ENCODE data around the gene TMEM79. TPM values are rescaled to one million over a fixed set of nuclear protein-coding genes. Genes with fewer than 3 reads are reported as not detected.

TMEM79 gene
- total RNA-seq, 1 experiment from 2014 or later, result 9.1 TPM

DNA sequence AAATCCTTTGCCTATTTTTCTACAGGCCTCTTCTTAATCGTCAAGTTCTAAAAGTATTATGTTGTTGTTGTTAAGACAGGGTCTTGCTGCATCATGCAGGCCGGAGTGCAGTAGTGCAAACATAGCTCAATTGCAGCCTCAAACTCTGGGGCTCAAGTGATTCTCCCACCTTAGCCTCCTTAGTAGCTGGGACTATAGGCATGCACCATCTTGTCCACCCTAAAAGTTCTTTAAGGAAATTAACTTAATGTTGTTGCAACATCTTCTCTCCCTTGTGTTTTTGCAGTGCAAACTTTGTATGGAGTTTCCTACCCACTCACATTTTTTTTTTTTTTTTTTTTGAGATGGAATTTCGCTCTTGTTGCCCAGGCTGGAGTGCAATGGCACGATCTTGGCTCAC lies 19.1 kb downstream of the TMEM79 start:
- Histone ChIP-seq H3K9me3 (ENCODE audit: low read depth, low read length, poor library complexity, severe bottlenecking) (no peaks in the 10 kb centered on the region), H3K4me1 (ENCODE audit: insufficient read depth, low read length, poor library complexity, severe bottlenecking) (no peaks in the 10 kb centered on the region), H3K27me3 (replicated peaks; ENCODE audit: insufficient read depth, low read depth, low read length, poor library complexity) (no peaks in the 10 kb centered on the region), H3K4me3 (ENCODE audit: low read depth, low read length, poor library complexity, severe bottlenecking) (no peak overlapping the region), H3K36me3 (ENCODE audit: insufficient read depth, low read length, poor library complexity, severe bottlenecking) (peaks cover 29% of the 10 kb centered on the region), H3K27ac (ENCODE audit: low read depth, low read length, poor library complexity, severe bottlenecking) (no peak overlapping the region)
- no TSS peak for BruUV-seq (replicated peaks)
- intact Hi-C loops (cut with micrococcal nuclease; ENCODE audit: unreplicated experiment), result no loop called here
- CTCF ChIA-PET, result no interaction called here
- POLR2A ChIA-PET (ENCODE audit: low non-redundant PET), result interaction anchor here (0.7 kb wide), 1 partner anchor 24 kb away, joined by 3 read pairs; no protein-coding TSS in a partner anchor
- no peak for DNase-seq (ENCODE audit: low spot score)
- no peak for TF ChIP-seq EZH2 (IDR thresholded peaks at IDR 0.05; ENCODE audit: borderline replicate concordance, low read depth, low read length, poor library complexity, severe bottlenecking)
- TF ChIP-seq, protein P1, sequence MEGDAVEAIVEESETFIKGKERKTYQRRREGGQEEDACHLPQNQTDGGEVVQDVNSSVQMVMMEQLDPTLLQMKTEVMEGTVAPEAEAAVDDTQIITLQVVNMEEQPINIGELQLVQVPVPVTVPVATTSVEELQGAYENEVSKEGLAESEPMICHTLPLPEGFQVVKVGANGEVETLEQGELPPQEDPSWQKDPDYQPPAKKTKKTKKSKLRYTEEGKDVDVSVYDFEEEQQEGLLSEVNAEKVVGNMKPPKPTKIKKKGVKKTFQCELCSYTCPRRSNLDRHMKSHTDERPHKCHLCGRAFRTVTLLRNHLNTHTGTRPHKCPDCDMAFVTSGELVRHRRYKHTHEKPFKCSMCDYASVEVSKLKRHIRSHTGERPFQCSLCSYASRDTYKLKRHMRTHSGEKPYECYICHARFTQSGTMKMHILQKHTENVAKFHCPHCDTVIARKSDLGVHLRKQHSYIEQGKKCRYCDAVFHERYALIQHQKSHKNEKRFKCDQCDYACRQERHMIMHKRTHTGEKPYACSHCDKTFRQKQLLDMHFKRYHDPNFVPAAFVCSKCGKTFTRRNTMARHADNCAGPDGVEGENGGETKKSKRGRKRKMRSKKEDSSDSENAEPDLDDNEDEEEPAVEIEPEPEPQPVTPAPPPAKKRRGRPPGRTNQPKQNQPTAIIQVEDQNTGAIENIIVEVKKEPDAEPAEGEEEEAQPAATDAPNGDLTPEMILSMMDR (conservative IDR thresholded peaks at IDR 0.05; ENCODE audit: low read depth, low read length), result no peak

DNA sequence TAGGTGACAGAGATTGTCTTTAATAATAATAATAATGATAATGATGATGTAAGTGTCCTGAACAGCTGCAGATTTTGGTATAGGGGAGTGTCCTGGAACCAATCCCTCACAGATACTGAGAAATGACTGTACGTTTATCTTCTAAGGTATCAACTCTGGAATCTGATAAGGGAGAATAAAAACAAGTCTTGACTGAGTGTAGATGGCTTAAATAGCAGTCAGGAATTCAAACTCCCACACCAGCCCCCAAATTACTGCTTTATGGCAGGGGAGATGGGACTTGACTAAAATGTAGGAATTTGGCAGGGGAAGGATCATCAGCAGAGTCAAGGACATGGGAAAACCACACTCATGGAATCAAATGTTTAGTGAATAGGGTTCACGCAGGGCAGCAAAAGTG lies 21.1 kb downstream of the TMEM79 start:
- no peak for DNase-seq (ENCODE audit: low spot score)
- H3K27ac ChIP-seq (ENCODE audit: low read depth, low read length, poor library complexity, severe bottlenecking), result no peak overlapping the region
- intact Hi-C loops (cut with micrococcal nuclease; ENCODE audit: unreplicated experiment), result no loop called here
- no peaks in the 10 kb centered on the region for H3K4me1 ChIP-seq (ENCODE audit: insufficient read depth, low read length, poor library complexity, severe bottlenecking)
- TF ChIP-seq EZH2 (IDR thresholded peaks at IDR 0.05; ENCODE audit: borderline replicate concordance, low read depth, low read length, poor library complexity, severe bottlenecking), result no peak
- TF ChIP-seq, protein P1 (conservative IDR thresholded peaks at IDR 0.05; ENCODE audit: low read depth, low read length), result no peak
- POLR2A ChIA-PET (ENCODE audit: low non-redundant PET), result no interaction called here
- CTCF ChIA-PET, result no interaction called here
- H3K27me3 ChIP-seq (replicated peaks; ENCODE audit: insufficient read depth, low read depth, low read length, poor library complexity), result no peaks in the 10 kb centered on the region
- H3K36me3 ChIP-seq (ENCODE audit: insufficient read depth, low read length, poor library complexity, severe bottlenecking), result peaks cover 48% of the 10 kb centered on the region
- no TSS peak for BruUV-seq (replicated peaks)
- no peak overlapping the region for H3K4me3 ChIP-seq (ENCODE audit: low read depth, low read length, poor library complexity, severe bottlenecking)
- H3K9me3 ChIP-seq (ENCODE audit: low read depth, low read length, poor library complexity, severe bottlenecking), result no peaks in the 10 kb centered on the region

DNA sequence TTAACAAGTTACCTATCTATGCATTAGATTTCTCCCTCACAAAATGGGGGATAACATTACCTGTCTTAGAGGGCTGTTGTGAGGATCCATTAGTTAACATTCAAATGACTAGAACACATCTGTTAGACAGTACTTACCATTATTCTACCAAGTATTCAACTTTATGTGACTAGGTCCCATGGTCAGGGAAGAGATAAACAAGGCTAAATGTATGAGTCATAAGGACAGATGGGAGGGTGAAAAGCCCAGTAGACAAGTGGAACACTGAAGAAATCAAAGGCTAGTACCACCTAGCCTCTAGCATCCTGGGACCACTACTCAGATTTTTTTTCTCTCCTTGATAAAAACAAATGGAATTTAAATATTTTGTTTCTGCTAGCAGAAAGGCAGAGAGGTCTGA lies 24.0 kb downstream of the TMEM79 start:
- no TSS peak for BruUV-seq (replicated peaks)

More for the DNA sequence above, 24.0 kb downstream of the TMEM79 start:
- Histone ChIP-seq H3K27ac (ENCODE audit: low read depth, low read length, poor library complexity, severe bottlenecking) (no peak overlapping the region), H3K4me1 (ENCODE audit: insufficient read depth, low read length, poor library complexity, severe bottlenecking) (no peaks in the 10 kb centered on the region), H3K27me3 (replicated peaks; ENCODE audit: insufficient read depth, low read depth, low read length, poor library complexity) (no peaks in the 10 kb centered on the region), H3K4me3 (ENCODE audit: low read depth, low read length, poor library complexity, severe bottlenecking) (no peak overlapping the region), H3K36me3 (ENCODE audit: insufficient read depth, low read length, poor library complexity, severe bottlenecking) (peaks cover 77% of the 10 kb centered on the region), H3K9me3 (ENCODE audit: low read depth, low read length, poor library complexity, severe bottlenecking) (no peaks in the 10 kb centered on the region)
- DNase-seq (ENCODE audit: low spot score), result no peak
- intact Hi-C loops (cut with micrococcal nuclease; ENCODE audit: unreplicated experiment), result no loop called here
- ChIA-PET CTCF (no interaction called here), POLR2A (ENCODE audit: low non-redundant PET) (no interaction called here)
- TF ChIP-seq, protein P1 (conservative IDR thresholded peaks at IDR 0.05; ENCODE audit: low read depth, low read length), result no peak
- TF ChIP-seq EZH2 (IDR thresholded peaks at IDR 0.05; ENCODE audit: borderline replicate concordance, low read depth, low read length, poor library complexity, severe bottlenecking), result no peak

Data from A673 (cell line).